Forelimb muscle (tissue), 1 donor: ENCODE results near the gene IL17C. TPM values are rescaled to one million over a fixed set of nuclear protein-coding genes. Genes with fewer than 3 reads are reported as not detected.
"Not testable (repeated sequence)": the region's sequence is repeated elsewhere in the genome, so short reads cannot be mapped to it uniquely, and the experiment has no call there.

ENCODE experiments used
- DNase-seq: peaks from one replicate; pipeline ENCODE4 v3.0.0-alpha.2; 2013; ENCODE audit warnings: low read depth
- polyA plus RNA-seq: library from polyadenylated mRNA; unstranded; fragments of 120-200 nt; gene quantifications from one replicate; pipeline ENCODE4 v1.2.1, GENCODE V29; 2013; ENCODE audit not compliant: insufficient read length

The IL17C gene
- polyA plus RNA-seq = not detected

GRCh38 chr16:88638323-88639230 lies at the start of gene IL17C:
TSS of gene IL17C (plus strand) at chr16:88638572. CDS start at chr16:88638642, 70 bp downstream.
- no peak for DNase-seq

GRCh38 chr16:88588754-88589153 lies 49.6 kb upstream of the IL17C start:
- no peak for DNase-seq

- DNase-seq = no peak
Observed at GRCh38 chr16:88589441-88589840, 48.9 kb upstream of the IL17C start.

GRCh38 chr16:88591577-88592021 lies 46.8 kb upstream of the IL17C start:
- DNase-seq = no peak

GRCh38 chr16:88593061-88593460 lies 45.3 kb upstream of the IL17C start:
- no peak for DNase-seq

GRCh38 chr16:88593489-88593888 lies 44.9 kb upstream of the IL17C start:
- no peak for DNase-seq

- DNase-seq = no peak
Observed at GRCh38 chr16:88593910-88594309, 44.5 kb upstream of the IL17C start.

- no peak for DNase-seq
Observed at GRCh38 chr16:88595101-88595500, 43.3 kb upstream of the IL17C start.

- no peak for DNase-seq
Observed at GRCh38 chr16:88595921-88596320, 42.5 kb upstream of the IL17C start.

GRCh38 chr16:88596483-88596882 lies 41.9 kb upstream of the IL17C start:
- DNase-seq = no peak

- DNase-seq = no peak
Observed at GRCh38 chr16:88597856-88598491, 40.4 kb upstream of the IL17C start.

- no peak for DNase-seq
Observed at GRCh38 chr16:88599092-88599733, 39.2 kb upstream of the IL17C start.

GRCh38 chr16:88599825-88600538 lies 38.4 kb upstream of the IL17C start:
- no peak for DNase-seq

GRCh38 chr16:88600539-88600896 lies 37.9 kb upstream of the IL17C start:
- no peak for DNase-seq

- no peak for DNase-seq
Observed at GRCh38 chr16:88601313-88602036, 36.9 kb upstream of the IL17C start.

- DNase-seq = no peak
Observed at GRCh38 chr16:88602091-88602490, 36.3 kb upstream of the IL17C start.

- no peak for DNase-seq
Observed at GRCh38 chr16:88605186-88606147, 32.9 kb upstream of the IL17C start.

- no peak for DNase-seq
Observed at GRCh38 chr16:88606148-88606757, 32.1 kb upstream of the IL17C start.

- no peak for DNase-seq
Observed at GRCh38 chr16:88608076-88608475, 30.3 kb upstream of the IL17C start.

GRCh38 chr16:88609426-88609825 lies 28.9 kb upstream of the IL17C start:
- not testable (repeated sequence) for DNase-seq
